SK-N-SH treated with all-trans-retinoic acid at 6 μM for 48 hours (cell line): ENCODE data around the gene MTOR.
"Not testable (repeated sequence)": the region's sequence is repeated elsewhere in the genome, so short reads cannot be mapped to it uniquely, and the experiment has no call there.

Experiments
- ATAC-seq: fragments of 200-7000 bp; cut with Tn5 transposase; 3 replicates; pipeline ENCODE4 v1.9.1; 2020; ENCODE audit warnings: mild to moderate bottlenecking, moderate library complexity
- ARNTL ChIP-seq: fragments of 450-650 bp; formaldehyde crosslinking; IDR thresholded peaks from 2 replicates; pipeline ENCODE4 v1.5.0; 2020; ENCODE audit warnings: low read depth, mild to moderate bottlenecking, moderate library complexity, borderline replicate concordance
- BACH2 ChIP-seq: fragments of 250-450 bp; sonication (Bioruptor Pico); IDR thresholded peaks from 2 replicates; pipeline ENCODE4 v1.9.0; 2021; ENCODE audit warnings: mild to moderate bottlenecking, borderline replicate concordance
- CSDC2 ChIP-seq: fragments of 250-450 bp; sonication (Bioruptor Pico); IDR thresholded peaks from 2 replicates; pipeline ENCODE4 v1.5.0; 2020; ENCODE audit warnings: mild to moderate bottlenecking, moderate library complexity
- ESRRG ChIP-seq: fragments of 250-450 bp; sonication (Bioruptor Pico); IDR thresholded peaks from 2 replicates; pipeline ENCODE4 v1.6.1; 2021; ENCODE audit warnings: mild to moderate bottlenecking
- GLIS3 ChIP-seq: fragments of 250-450 bp; sonication (Bioruptor Pico); IDR thresholded peaks from 2 replicates; pipeline ENCODE4 v1.5.0; 2020; ENCODE audit warnings: mild to moderate bottlenecking, moderate library complexity
- ISL1 ChIP-seq: fragments of 250-450 bp; sonication (Bioruptor Pico); IDR thresholded peaks from 2 replicates; pipeline ENCODE4 v2.1.2; 2022; ENCODE audit warnings: mild to moderate bottlenecking, moderate library complexity
- OSR1 ChIP-seq: fragments of 250-450 bp; sonication (Bioruptor Pico); IDR thresholded peaks from 2 replicates; pipeline ENCODE4 v1.8.0; 2022; ENCODE audit warnings: moderate library complexity, mild to moderate bottlenecking, inconsistent platforms
- PPARA ChIP-seq: fragments of 250-450 bp; sonication (Bioruptor Pico); IDR thresholded peaks from 2 replicates; pipeline ENCODE4 v1.5.0; 2020; ENCODE audit warnings: mild to moderate bottlenecking, borderline replicate concordance
- RARB ChIP-seq: fragments of 250-450 bp; sonication (Bioruptor Pico); IDR thresholded peaks from 2 replicates; pipeline ENCODE4 v1.8.0; 2021; ENCODE audit warnings: mild to moderate bottlenecking, moderate library complexity
- TCF4 ChIP-seq: fragments of 250-450 bp; sonication (Bioruptor Pico); IDR thresholded peaks from 2 replicates; pipeline ENCODE4 v1.8.0; 2021; ENCODE audit warnings: mild to moderate bottlenecking, moderate library complexity, borderline replicate concordance
- TOX ChIP-seq: fragments of 250-450 bp; sonication (Bioruptor Pico); IDR thresholded peaks from 2 replicates; pipeline ENCODE4 v1.8.0; 2021; ENCODE audit warnings: mild to moderate bottlenecking, moderate library complexity, borderline replicate concordance
- ZC3H10 ChIP-seq: fragments of 250-450 bp; sonication (Bioruptor Pico); IDR thresholded peaks from 2 replicates; pipeline ENCODE4 v1.5.1; 2021; ENCODE audit warnings: mild to moderate bottlenecking, moderate library complexity
- ZFP3 ChIP-seq: fragments of 250-450 bp; sonication (Bioruptor Pico); IDR thresholded peaks from 2 replicates; pipeline ENCODE4 v1.5.0; 2020; ENCODE audit warnings: mild to moderate bottlenecking, moderate library complexity
- ZFP30 ChIP-seq: fragments of 450-650 bp; formaldehyde crosslinking; IDR thresholded peaks from 2 replicates; pipeline ENCODE4 v1.5.0; 2022; ENCODE audit warnings: mild to moderate bottlenecking, moderate library complexity
- ZNF565 ChIP-seq: fragments of 450-650 bp; formaldehyde crosslinking; conservative IDR thresholded peaks from 2 replicates; pipeline ENCODE4 v1.5.0; 2020; ENCODE audit warnings: low read depth, mild to moderate bottlenecking, moderate library complexity
- ZNF70 ChIP-seq: fragments of 450-650 bp; formaldehyde crosslinking; IDR thresholded peaks from 2 replicates; pipeline ENCODE4 v1.5.0; 2020; ENCODE audit warnings: mild to moderate bottlenecking, moderate library complexity
- ZNF8 ChIP-seq: fragments of 450-650 bp; formaldehyde crosslinking; IDR thresholded peaks from 2 replicates; pipeline ENCODE4 v1.5.0; 2020; ENCODE audit warnings: mild to moderate bottlenecking, moderate library complexity
- TF ChIP-seq, protein P1 (sequence below): fragments of 250-450 bp; sonication (Bioruptor Pico); IDR thresholded peaks from 2 replicates; pipeline ENCODE4 v1.8.0; 2021; ENCODE audit warnings: low read depth, mild to moderate bottlenecking, moderate library complexity, borderline replicate concordance
- TF ChIP-seq, protein P2 (sequence below): fragments of 250-450 bp; sonication (Bioruptor Pico); IDR thresholded peaks from 2 replicates; pipeline ENCODE4 v1.8.0; 2020; ENCODE audit warnings: mild to moderate bottlenecking, moderate library complexity, borderline replicate concordance
- TF ChIP-seq, protein P3 (sequence below): fragments of 250-450 bp; sonication (Bioruptor Pico); IDR thresholded peaks from 2 replicates; pipeline ENCODE4 v1.5.1; 2020; ENCODE audit warnings: low read depth, mild to moderate bottlenecking, moderate library complexity
- TF ChIP-seq, protein P4 (sequence below): fragments of 250-450 bp; sonication (Bioruptor Pico); IDR thresholded peaks from 2 replicates; pipeline ENCODE4 v1.5.1; 2021; ENCODE audit warnings: mild to moderate bottlenecking, moderate library complexity

Gene MTOR

GRCh38 chr1:11101347-11101746 lies 161.0 kb downstream of the MTOR start:
- TF ChIP-seq, protein P1, sequence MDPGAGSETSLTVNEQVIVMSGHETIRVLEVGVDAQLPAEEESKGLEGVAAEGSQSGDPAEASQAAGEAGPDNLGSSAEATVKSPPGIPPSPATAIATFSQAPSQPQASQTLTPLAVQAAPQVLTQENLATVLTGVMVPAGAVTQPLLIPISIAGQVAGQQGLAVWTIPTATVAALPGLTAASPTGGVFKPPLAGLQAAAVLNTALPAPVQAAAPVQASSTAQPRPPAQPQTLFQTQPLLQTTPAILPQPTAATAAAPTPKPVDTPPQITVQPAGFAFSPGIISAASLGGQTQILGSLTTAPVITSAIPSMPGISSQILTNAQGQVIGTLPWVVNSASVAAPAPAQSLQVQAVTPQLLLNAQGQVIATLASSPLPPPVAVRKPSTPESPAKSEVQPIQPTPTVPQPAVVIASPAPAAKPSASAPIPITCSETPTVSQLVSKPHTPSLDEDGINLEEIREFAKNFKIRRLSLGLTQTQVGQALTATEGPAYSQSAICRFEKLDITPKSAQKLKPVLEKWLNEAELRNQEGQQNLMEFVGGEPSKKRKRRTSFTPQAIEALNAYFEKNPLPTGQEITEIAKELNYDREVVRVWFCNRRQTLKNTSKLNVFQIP (CRISPR knock-in tag): no peak
- TF ChIP-seq PPARA (CRISPR knock-in tag): no peak
- no peak for TF ChIP-seq ZFP3 (CRISPR knock-in tag)
- no peak for TF ChIP-seq RARB (CRISPR knock-in tag)
- no peak for TF ChIP-seq GLIS3 (CRISPR knock-in tag)
- ATAC-seq: no peak

DNA sequence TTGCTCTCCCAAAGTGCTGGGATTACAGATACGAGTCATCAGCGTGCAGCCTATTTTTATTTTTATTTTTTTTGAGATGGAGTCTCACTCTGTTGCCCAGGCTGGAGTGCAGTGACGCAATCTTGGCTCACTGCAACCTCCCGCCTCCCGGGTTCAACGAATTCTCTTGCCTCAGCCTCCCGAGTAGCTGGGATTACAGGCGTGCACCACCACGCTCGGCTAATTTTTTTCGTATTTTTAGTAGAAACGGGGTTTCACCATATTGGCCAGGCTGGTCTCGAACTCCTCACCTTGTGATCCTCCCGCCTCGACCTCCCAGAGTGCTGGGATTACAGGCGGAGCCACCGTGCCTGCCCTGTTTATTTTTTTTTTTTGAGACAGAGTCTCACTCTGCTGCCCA lies 161.5 kb downstream of the MTOR start:
- ATAC-seq: not testable (repeated sequence)

GRCh38 chr1:11100149-11100493 lies 162.2 kb downstream of the MTOR start:
- TF ChIP-seq ZC3H10 (CRISPR knock-in tag): no peak
- ATAC-seq: no peak

- ATAC-seq: peak; percentile 96
- TF ChIP-seq, protein P2, sequence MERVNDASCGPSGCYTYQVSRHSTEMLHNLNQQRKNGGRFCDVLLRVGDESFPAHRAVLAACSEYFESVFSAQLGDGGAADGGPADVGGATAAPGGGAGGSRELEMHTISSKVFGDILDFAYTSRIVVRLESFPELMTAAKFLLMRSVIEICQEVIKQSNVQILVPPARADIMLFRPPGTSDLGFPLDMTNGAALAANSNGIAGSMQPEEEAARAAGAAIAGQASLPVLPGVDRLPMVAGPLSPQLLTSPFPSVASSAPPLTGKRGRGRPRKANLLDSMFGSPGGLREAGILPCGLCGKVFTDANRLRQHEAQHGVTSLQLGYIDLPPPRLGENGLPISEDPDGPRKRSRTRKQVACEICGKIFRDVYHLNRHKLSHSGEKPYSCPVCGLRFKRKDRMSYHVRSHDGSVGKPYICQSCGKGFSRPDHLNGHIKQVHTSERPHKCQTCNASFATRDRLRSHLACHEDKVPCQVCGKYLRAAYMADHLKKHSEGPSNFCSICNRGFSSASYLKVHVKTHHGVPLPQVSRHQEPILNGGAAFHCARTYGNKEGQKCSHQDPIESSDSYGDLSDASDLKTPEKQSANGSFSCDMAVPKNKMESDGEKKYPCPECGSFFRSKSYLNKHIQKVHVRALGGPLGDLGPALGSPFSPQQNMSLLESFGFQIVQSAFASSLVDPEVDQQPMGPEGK: peak; percentile 45; the same call in 1 of the 2 replicates
- TF ChIP-seq, protein P3, sequence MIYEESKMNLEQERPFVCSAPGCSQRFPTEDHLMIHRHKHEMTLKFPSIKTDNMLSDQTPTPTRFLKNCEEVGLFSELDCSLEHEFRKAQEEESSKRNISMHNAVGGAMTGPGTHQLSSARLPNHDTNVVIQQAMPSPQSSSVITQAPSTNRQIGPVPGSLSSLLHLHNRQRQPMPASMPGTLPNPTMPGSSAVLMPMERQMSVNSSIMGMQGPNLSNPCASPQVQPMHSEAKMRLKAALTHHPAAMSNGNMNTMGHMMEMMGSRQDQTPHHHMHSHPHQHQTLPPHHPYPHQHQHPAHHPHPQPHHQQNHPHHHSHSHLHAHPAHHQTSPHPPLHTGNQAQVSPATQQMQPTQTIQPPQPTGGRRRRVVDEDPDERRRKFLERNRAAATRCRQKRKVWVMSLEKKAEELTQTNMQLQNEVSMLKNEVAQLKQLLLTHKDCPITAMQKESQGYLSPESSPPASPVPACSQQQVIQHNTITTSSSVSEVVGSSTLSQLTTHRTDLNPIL (CRISPR knock-in tag): no peak
- no peak for TF ChIP-seq RARB (CRISPR knock-in tag)
Observed at GRCh38 chr1:11099310-11100148, 162.8 kb downstream of the MTOR start, which contains the start of gene EXOSC10. TSS of gene EXOSC10 (minus strand) at chr1:11099869. CDS start at chr1:11099831, 38 bp downstream.

GRCh38 chr1:11098931-11099309 lies 163.4 kb downstream of the MTOR start:
- no peak for ATAC-seq
- no peak for TF ChIP-seq ARNTL (CRISPR knock-in tag)
- TF ChIP-seq OSR1 (CRISPR knock-in tag): no peak
- TF ChIP-seq ESRRG (CRISPR knock-in tag): no peak
- TF ChIP-seq TCF4 (CRISPR knock-in tag): no peak
- TF ChIP-seq BACH2 (CRISPR knock-in tag): no peak
- TF ChIP-seq ZNF565 (CRISPR knock-in tag): no peak
- no peak for TF ChIP-seq GLIS3 (CRISPR knock-in tag)
- TF ChIP-seq PPARA (CRISPR knock-in tag): no peak
- TF ChIP-seq ISL1 (CRISPR knock-in tag): no peak
- TF ChIP-seq, protein P3 (CRISPR knock-in tag): no peak
- TF ChIP-seq ZFP30 (CRISPR knock-in tag): no peak
- no peak for TF ChIP-seq ZNF8 (CRISPR knock-in tag)
- TF ChIP-seq, protein P1 (CRISPR knock-in tag): no peak
- TF ChIP-seq, protein P2: no peak
- no peak for TF ChIP-seq TOX (CRISPR knock-in tag)
- TF ChIP-seq ZC3H10 (CRISPR knock-in tag): no peak
- TF ChIP-seq, protein P4, sequence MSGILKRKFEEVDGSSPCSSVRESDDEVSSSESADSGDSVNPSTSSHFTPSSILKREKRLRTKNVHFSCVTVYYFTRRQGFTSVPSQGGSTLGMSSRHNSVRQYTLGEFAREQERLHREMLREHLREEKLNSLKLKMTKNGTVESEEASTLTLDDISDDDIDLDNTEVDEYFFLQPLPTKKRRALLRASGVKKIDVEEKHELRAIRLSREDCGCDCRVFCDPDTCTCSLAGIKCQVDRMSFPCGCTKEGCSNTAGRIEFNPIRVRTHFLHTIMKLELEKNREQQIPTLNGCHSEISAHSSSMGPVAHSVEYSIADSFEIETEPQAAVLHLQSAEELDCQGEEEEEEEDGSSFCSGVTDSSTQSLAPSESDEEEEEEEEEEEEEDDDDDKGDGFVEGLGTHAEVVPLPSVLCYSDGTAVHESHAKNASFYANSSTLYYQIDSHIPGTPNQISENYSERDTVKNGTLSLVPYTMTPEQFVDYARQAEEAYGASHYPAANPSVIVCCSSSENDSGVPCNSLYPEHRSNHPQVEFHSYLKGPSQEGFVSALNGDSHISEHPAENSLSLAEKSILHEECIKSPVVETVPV: no peak
- TF ChIP-seq CSDC2 (CRISPR knock-in tag): no peak
- TF ChIP-seq ZNF70 (CRISPR knock-in tag): no peak
